Panc1 (cell line): Measurements from ENCODE around the gene CSNK1E. TPM values are rescaled to one million over a fixed set of nuclear protein-coding genes. Genes with fewer than 3 reads are reported as not detected.

Experiments
- ATAC-seq: fragments of 200-7000 bp; cut with Tn5 transposase; 2 replicates; pipeline ENCODE4 v1.9.1; 2020; ENCODE audit warnings: mild to moderate bottlenecking, moderate library complexity
- BruUV-seq: library from RNA; stranded (reverse); fragments of 400-500 nt; replicated peaks from 2 replicates; lab custom pipeline; 2021; lab: Mats Ljungman, UMichigan
- CTCF ChIA-PET: fragments of 300-600 bp; sonication (Branson Sonifier 250); formaldehyde crosslinking; loops from one replicate; lab custom pipeline; 2022; ENCODE audit warnings: antibody characterized with exemption; lab: Charles Lee
- POLR2A ChIA-PET: fragments of 300-600 bp; sonication (Branson Sonifier 250); formaldehyde crosslinking; loops from one replicate; lab custom pipeline; 2022; ENCODE audit warnings: antibody characterized with exemption; lab: Charles Lee
- DNase-seq: peaks from one replicate; pipeline ENCODE4 v3.0.0-alpha.2; 2010; ENCODE audit warnings: low read depth, low spot score
- H3K27ac ChIP-seq: 2 replicates; pipeline ENCODE4 v1.5.1; 2011; ENCODE audit warnings: mild to moderate bottlenecking, low read length, inconsistent platforms
- H3K27me3 ChIP-seq: fragments of 200-500 bp; sonication (Bioruptor generic); 2 replicates; pipeline ENCODE4 v1.6.0; 2014; ENCODE audit warnings: low read length, inconsistent platforms; ENCODE audit not compliant: control insufficient read depth, insufficient read depth
- H3K36me3 ChIP-seq: fragments of 200-500 bp; sonication (Bioruptor generic); 2 replicates; pipeline ENCODE4 v1.5.1; 2014; ENCODE audit warnings: inconsistent platforms, mild to moderate bottlenecking, low read length, moderate library complexity; ENCODE audit not compliant: control insufficient read depth, insufficient read depth
- H3K4me1 ChIP-seq: 2 replicates; pipeline ENCODE4 v1.5.1; 2011; ENCODE audit warnings: inconsistent platforms, mild to moderate bottlenecking, low read length, moderate library complexity; ENCODE audit not compliant: control insufficient read depth, insufficient read depth
- H3K4me3 ChIP-seq, 2 experiments: 2 replicates each; pipeline ENCODE4 v1.5.1; 2011 to 2012; ENCODE audit warnings: low read depth in 2 of 2, low read length in 2 of 2, mild to moderate bottlenecking in 2 of 2, inconsistent platforms in 1 of 2, moderate library complexity in 1 of 2
- H3K9me3 ChIP-seq: fragments of 200-500 bp; sonication (Bioruptor generic); 2 replicates; pipeline ENCODE4 v1.5.1; 2014; ENCODE audit warnings: low read depth, mild to moderate bottlenecking, inconsistent platforms, low read length, moderate library complexity; ENCODE audit not compliant: control insufficient read depth, insufficient read depth
- POLR2AphosphoS5 ChIP-seq: IDR thresholded peaks from 2 replicates; pipeline ENCODE4 v1.6.1; 2012; ENCODE audit warnings: mild to moderate bottlenecking, low read depth, low read length, moderate library complexity
- SIN3A ChIP-seq: IDR thresholded peaks from 2 replicates; pipeline ENCODE4 v1.6.1; 2012; ENCODE audit warnings: low read depth, mild to moderate bottlenecking, low read length, moderate library complexity, borderline replicate concordance; ENCODE audit not compliant: insufficient read depth
- TCF7L2 ChIP-seq: IDR thresholded peaks from 2 replicates; pipeline ENCODE4 v1.6.1; 2011; ENCODE audit warnings: mild to moderate bottlenecking, low read depth, low read length, inconsistent platforms
- in situ Hi-C: cut with HindIII; loops from 2 replicates; pipeline ENCODE4 v1.10.0; 2016; ENCODE audit warnings: low sequenced_read_pairs, low pct_unique_long_range_greater_than_20kb
- intact Hi-C: fragments of 100-400 bp; cut with micrococcal nuclease; formaldehyde crosslinking; loops from one replicate; pipeline ENCODE4 v1.10.0; 2022; ENCODE audit not compliant: unreplicated experiment
- total RNA-seq: library from RNA; stranded (reverse); gene quantifications from one replicate; pipeline ENCODE4 v1.2.1, GENCODE V29; 2021; ENCODE audit not compliant: unreplicated experiment
- TF ChIP-seq, protein P1 (sequence below): fragments of 450-650 bp; IDR thresholded peaks from 2 replicates; pipeline ENCODE4 v1.5.1; 2017; ENCODE audit warnings: mild to moderate bottlenecking
- TF ChIP-seq, protein P2 (sequence below), 2 experiments: IDR thresholded peaks; 2 replicates each; pipeline ENCODE4 v1.6.1; 2011 to 2012; ENCODE audit warnings: low read depth in 2 of 2, control low read depth in 1 of 2, low read length in 1 of 2, mild to moderate bottlenecking in 1 of 2, moderate library complexity in 1 of 2; ENCODE audit not compliant: insufficient read depth in 1 of 2

The CSNK1E gene
- total RNA-seq, 1 experiment from 2014 or later: 115 TPM

DNA sequence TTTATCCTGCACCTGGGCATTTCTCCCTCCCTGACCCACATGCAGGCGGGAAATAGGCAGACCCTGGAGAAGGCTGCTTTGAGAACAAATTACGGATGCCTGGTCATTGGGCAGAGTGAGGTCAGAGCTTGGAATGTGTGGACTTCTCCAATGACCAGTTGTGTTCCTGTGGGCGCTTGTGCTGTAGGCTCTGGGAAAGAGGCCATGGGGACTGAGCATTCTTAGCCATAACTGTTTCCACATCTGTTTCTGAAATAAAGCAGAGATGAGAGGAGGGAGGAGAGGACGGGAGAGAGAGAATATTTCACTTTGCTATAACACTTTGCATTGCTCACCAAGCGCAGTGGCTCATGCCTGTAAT lies 33.2 kb downstream of the CSNK1E start:
- no peaks in the 10 kb centered on the region for H3K27me3 ChIP-seq
- no peaks in the 10 kb centered on the region for H3K9me3 ChIP-seq
- no TSS peak for BruUV-seq
- DNase-seq (no peak), ATAC-seq (no peak)
- ChIA-PET POLR2A (no interaction called here), CTCF (interaction anchor here (0.6 kb wide), 1 partner anchor 49 kb away, joined by 6 read pairs; no protein-coding TSS in a partner anchor)
- no peak overlapping the region for H3K27ac ChIP-seq
- intact Hi-C loops (no loop called here), in situ Hi-C loops (no loop called here)
- no peak overlapping the region for H3K4me3 ChIP-seq
- H3K4me1 ChIP-seq: no peaks in the 10 kb centered on the region; the same call in none of the 2 replicates
- TF ChIP-seq TCF7L2 (no peak), SIN3A (no peak), POLR2AphosphoS5 (no peak)
- TF ChIP-seq, protein P1, sequence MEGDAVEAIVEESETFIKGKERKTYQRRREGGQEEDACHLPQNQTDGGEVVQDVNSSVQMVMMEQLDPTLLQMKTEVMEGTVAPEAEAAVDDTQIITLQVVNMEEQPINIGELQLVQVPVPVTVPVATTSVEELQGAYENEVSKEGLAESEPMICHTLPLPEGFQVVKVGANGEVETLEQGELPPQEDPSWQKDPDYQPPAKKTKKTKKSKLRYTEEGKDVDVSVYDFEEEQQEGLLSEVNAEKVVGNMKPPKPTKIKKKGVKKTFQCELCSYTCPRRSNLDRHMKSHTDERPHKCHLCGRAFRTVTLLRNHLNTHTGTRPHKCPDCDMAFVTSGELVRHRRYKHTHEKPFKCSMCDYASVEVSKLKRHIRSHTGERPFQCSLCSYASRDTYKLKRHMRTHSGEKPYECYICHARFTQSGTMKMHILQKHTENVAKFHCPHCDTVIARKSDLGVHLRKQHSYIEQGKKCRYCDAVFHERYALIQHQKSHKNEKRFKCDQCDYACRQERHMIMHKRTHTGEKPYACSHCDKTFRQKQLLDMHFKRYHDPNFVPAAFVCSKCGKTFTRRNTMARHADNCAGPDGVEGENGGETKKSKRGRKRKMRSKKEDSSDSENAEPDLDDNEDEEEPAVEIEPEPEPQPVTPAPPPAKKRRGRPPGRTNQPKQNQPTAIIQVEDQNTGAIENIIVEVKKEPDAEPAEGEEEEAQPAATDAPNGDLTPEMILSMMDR: no peak
- TF ChIP-seq, protein P2, sequence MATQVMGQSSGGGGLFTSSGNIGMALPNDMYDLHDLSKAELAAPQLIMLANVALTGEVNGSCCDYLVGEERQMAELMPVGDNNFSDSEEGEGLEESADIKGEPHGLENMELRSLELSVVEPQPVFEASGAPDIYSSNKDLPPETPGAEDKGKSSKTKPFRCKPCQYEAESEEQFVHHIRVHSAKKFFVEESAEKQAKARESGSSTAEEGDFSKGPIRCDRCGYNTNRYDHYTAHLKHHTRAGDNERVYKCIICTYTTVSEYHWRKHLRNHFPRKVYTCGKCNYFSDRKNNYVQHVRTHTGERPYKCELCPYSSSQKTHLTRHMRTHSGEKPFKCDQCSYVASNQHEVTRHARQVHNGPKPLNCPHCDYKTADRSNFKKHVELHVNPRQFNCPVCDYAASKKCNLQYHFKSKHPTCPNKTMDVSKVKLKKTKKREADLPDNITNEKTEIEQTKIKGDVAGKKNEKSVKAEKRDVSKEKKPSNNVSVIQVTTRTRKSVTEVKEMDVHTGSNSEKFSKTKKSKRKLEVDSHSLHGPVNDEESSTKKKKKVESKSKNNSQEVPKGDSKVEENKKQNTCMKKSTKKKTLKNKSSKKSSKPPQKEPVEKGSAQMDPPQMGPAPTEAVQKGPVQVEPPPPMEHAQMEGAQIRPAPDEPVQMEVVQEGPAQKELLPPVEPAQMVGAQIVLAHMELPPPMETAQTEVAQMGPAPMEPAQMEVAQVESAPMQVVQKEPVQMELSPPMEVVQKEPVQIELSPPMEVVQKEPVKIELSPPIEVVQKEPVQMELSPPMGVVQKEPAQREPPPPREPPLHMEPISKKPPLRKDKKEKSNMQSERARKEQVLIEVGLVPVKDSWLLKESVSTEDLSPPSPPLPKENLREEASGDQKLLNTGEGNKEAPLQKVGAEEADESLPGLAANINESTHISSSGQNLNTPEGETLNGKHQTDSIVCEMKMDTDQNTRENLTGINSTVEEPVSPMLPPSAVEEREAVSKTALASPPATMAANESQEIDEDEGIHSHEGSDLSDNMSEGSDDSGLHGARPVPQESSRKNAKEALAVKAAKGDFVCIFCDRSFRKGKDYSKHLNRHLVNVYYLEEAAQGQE (IDR thresholded peaks at IDR 0.05; ENCODE audit: insufficient read depth in 1 of 2, low read depth in 2 of 2, low read length in 1 of 2): no peak
- H3K36me3 ChIP-seq: no peaks in the 10 kb centered on the region

DNA sequence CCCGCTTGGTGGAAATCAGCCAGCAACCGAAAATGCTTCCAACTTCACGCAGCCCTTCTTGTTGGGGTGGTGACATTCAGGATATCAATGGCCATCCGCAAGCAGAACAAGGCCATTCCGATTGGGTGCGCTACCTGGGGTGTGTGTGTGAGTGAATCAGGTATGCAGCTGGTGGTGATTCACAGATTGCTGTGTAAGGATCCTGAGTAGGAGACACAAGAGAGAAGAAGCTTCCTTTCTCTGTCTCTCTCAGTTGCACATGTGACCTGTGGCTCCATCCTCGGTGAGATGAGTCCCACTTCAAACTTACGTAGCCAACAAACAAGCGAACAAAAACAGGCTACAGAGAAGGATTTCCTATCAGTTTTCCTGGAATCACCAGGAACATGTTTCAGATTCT lies 34.8 kb downstream of the CSNK1E start:
- DNase-seq (no peak), ATAC-seq (no peak)
- ChIA-PET CTCF (no interaction called here), POLR2A (no interaction called here)
- Histone ChIP-seq H3K9me3 (no peaks in the 10 kb centered on the region), H3K27ac (no peak overlapping the region), H3K36me3 (no peaks in the 10 kb centered on the region), H3K4me1 (no peaks in the 10 kb centered on the region; the same call in none of the 2 replicates), H3K4me3 (no peak overlapping the region), H3K27me3 (no peaks in the 10 kb centered on the region)
- in situ Hi-C loops: no loop called here
- intact Hi-C loops: no loop called here
- TF ChIP-seq POLR2AphosphoS5: no peak
- TF ChIP-seq, protein P1: no peak
- no peak for TF ChIP-seq TCF7L2
- no peak for TF ChIP-seq SIN3A
- TF ChIP-seq, protein P2 (IDR thresholded peaks at IDR 0.05; ENCODE audit: insufficient read depth in 1 of 2, low read depth in 2 of 2, low read length in 1 of 2): no peak
- no TSS peak for BruUV-seq
